ENCODE data around the gene SLC22A6.

Gene SLC22A6

GRCh38 chr11:63012430-63012829 lies 27.7 kb upstream of the SLC22A6 start:
- Mint-ChIP-seq H3K27ac (no peak overlapping the region), H3K36me3 (ENCODE audit: insufficient read depth) (no peaks in the 10 kb centered on the region), H3K9me3 (no peaks in the 10 kb centered on the region), H3K27me3 (peaks cover 21 to 78% of the 10 kb centered on the region in 2 donors), H3K4me3 (no peak overlapping the region), H3K4me1 (ENCODE audit: low read depth in 2 of 2) (no peaks in the 10 kb centered on the region)
- ATAC-seq (replicated peaks) = no peak
- no peak for DNase-seq

DNA sequence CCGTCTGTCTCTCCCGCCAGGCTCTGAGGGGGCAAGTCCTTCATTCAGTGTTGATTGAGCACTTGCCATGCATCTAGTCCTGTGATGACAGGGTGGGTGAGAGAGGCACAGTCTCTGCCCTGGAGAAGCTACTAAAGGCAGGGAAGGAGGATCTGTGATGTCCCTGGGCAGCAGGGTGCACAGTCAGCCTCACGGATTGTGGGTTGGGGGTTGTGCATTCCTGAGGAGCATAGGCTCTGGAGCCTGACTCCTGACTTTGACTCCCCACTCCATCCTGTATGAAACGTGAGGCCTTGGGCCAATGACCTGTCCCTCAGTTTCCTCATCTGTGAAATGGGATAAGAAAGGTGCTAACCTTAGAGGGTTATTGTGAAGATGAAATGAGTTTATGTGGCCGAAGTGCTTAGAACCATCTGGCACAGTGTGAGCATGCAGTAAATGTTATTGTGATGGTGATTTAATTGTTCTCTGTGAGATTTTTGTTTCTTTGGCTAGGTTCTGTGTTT lies 26.2 kb upstream of the SLC22A6 start:
- Mint-ChIP-seq H3K4me3 (no peak overlapping the region), H3K27me3 (peaks cover 17 to 67% of the 10 kb centered on the region in 2 donors), H3K4me1 (ENCODE audit: low read depth in 2 of 2) (no peaks in the 10 kb centered on the region), H3K27ac (no peak overlapping the region), H3K36me3 (ENCODE audit: insufficient read depth) (no peaks in the 10 kb centered on the region), H3K9me3 (no peaks in the 10 kb centered on the region)
- DNase-seq (no peak), ATAC-seq (replicated peaks) (no peak)

GRCh38 chr11:63007920-63008319 lies 23.2 kb upstream of the SLC22A6 start:
- no peak overlapping the region for H3K4me3 Mint-ChIP-seq
- ATAC-seq (replicated peaks) (no peak), DNase-seq (no peak)
- H3K27me3 Mint-ChIP-seq = peaks cover 0 to 38% of the 10 kb centered on the region in 2 donors
- H3K27ac Mint-ChIP-seq = no peak overlapping the region
- no peaks in the 10 kb centered on the region for H3K9me3 Mint-ChIP-seq
- H3K36me3 Mint-ChIP-seq (ENCODE audit: insufficient read depth) = no peaks in the 10 kb centered on the region
- H3K4me1 Mint-ChIP-seq (ENCODE audit: low read depth in 2 of 2) = no peaks in the 10 kb centered on the region

GRCh38 chr11:63001456-63001855 lies 16.7 kb upstream of the SLC22A6 start:
- DNase-seq = no peak
- Mint-ChIP-seq H3K27me3 (peaks cover 29 to 31% of the 10 kb centered on the region in 2 donors), H3K9me3 (no peaks in the 10 kb centered on the region), H3K27ac (no peak overlapping the region), H3K4me1 (ENCODE audit: low read depth in 2 of 2) (no peaks in the 10 kb centered on the region), H3K4me3 (no peak overlapping the region), H3K36me3 (ENCODE audit: insufficient read depth) (no peaks in the 10 kb centered on the region)
- ATAC-seq (replicated peaks) = no peak

DNA sequence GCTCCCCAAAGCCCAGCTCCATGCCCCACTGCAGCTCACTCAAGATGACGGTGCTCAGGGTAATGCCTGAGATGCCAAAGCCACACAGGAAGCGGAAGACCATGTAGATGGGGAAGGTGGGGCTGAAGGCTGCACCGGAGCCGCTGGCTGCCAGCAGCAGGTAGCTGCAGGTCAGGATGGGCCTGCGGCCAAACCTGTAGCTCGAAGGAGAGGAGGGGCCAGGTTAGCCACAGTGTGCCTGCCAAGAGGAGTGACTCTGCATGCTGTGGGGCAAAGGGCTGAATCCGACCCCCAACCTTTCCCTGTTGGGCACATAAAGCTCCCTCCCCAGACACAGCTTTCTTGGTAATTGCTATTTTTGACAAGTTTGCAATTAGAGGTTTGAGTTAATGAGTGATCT lies 14.9 kb upstream of the SLC22A6 start:
- no peaks in the 10 kb centered on the region for H3K36me3 Mint-ChIP-seq (ENCODE audit: insufficient read depth)
- no peak for ATAC-seq (replicated peaks)
- H3K9me3 Mint-ChIP-seq = no peaks in the 10 kb centered on the region
- H3K4me3 Mint-ChIP-seq = no peak overlapping the region
- no peak overlapping the region for H3K27ac Mint-ChIP-seq
- H3K27me3 Mint-ChIP-seq = peaks cover 47 to 49% of the 10 kb centered on the region in 2 donors
- no peak for DNase-seq
- H3K4me1 Mint-ChIP-seq (ENCODE audit: low read depth in 2 of 2) = no peaks in the 10 kb centered on the region

DNA sequence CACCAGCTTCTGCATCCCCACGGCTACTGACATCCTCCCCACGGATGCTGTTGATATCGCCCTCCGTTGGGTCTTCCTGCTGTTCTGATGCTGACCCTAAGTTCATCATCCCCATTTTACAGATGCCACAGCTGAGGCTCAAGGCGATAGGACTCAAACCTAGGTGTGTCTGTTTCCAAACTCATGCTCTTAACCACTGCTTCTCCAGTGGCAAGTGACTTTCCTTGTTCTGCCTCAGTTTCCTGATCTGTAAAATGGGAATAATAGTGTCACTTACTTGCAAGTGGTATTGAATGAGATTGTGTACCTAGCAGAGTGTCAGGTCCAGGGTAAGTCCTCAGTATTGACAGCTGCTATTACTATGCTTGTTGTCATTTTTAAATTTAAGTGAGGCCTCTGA lies 14.4 kb upstream of the SLC22A6 start:
- Mint-ChIP-seq H3K27me3 (peaks cover 52 to 54% of the 10 kb centered on the region in 2 donors), H3K4me3 (no peak overlapping the region), H3K36me3 (ENCODE audit: insufficient read depth) (no peaks in the 10 kb centered on the region), H3K4me1 (ENCODE audit: low read depth in 2 of 2) (no peaks in the 10 kb centered on the region), H3K9me3 (no peaks in the 10 kb centered on the region), H3K27ac (no peak overlapping the region)
- no peak for DNase-seq
- no peak for ATAC-seq (replicated peaks)

DNA sequence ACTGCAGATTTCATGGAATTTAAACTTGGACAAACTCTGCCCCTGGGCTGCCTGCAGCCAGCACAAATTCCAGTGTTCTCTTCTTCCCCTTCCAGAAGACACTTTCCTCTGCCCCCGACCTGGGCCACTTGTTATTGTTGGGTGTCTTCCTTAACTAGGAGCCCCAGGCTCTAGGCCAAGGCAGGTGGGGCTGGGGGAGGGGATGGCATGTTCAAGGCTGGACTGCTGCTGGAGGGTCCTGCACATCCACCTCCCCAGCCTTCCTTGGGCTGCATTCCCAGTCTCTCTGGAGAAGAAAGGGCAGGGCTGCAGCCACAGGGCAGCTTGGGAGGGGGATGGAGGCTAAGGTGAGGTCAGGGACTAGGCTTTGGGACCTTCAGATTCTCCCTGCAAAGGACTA lies 11.5 kb upstream of the SLC22A6 start:
- H3K9me3 Mint-ChIP-seq = no peaks in the 10 kb centered on the region
- no peaks in the 10 kb centered on the region for H3K4me1 Mint-ChIP-seq (ENCODE audit: low read depth in 2 of 2)
- ATAC-seq (replicated peaks) (no peak), DNase-seq (no peak)
- no peak overlapping the region for H3K27ac Mint-ChIP-seq
- H3K4me3 Mint-ChIP-seq = no peak overlapping the region
- H3K27me3 Mint-ChIP-seq = peaks cover 69 to 74% of the 10 kb centered on the region in 2 donors
- no peaks in the 10 kb centered on the region for H3K36me3 Mint-ChIP-seq (ENCODE audit: insufficient read depth)

- H3K4me1 Mint-ChIP-seq (ENCODE audit: low read depth in 2 of 2) = no peaks in the 10 kb centered on the region
- H3K4me3 Mint-ChIP-seq = no peak overlapping the region
- peaks cover 63 to 83% of the 10 kb centered on the region in 2 donors for H3K27me3 Mint-ChIP-seq
- H3K36me3 Mint-ChIP-seq (ENCODE audit: insufficient read depth) = no peaks in the 10 kb centered on the region
- ATAC-seq (replicated peaks) (no peak), DNase-seq (no peak)
- no peak overlapping the region for H3K27ac Mint-ChIP-seq
- H3K9me3 Mint-ChIP-seq = no peaks in the 10 kb centered on the region
Measured at GRCh38 chr11:62994775-62995174, 10.0 kb upstream of the SLC22A6 start.

- no peaks in the 10 kb centered on the region for H3K9me3 Mint-ChIP-seq
- H3K27ac Mint-ChIP-seq = no peak overlapping the region
- no peaks in the 10 kb centered on the region for H3K4me1 Mint-ChIP-seq (ENCODE audit: low read depth in 2 of 2)
Measured at GRCh38 chr11:62988276-62988675, 3.5 kb upstream of the SLC22A6 start.

GRCh38 chr11:62985041-62985750 lies 429 bp upstream of the SLC22A6 start:
- H3K9me3 Mint-ChIP-seq = no peaks in the 10 kb centered on the region
- ATAC-seq (replicated peaks) = no peak
- H3K27ac Mint-ChIP-seq = no peak overlapping the region
- no peak overlapping the region for H3K4me3 Mint-ChIP-seq
- H3K27me3 Mint-ChIP-seq = peaks cover 42 to 93% of the 10 kb centered on the region in 2 donors
- no peaks in the 10 kb centered on the region for H3K36me3 Mint-ChIP-seq (ENCODE audit: insufficient read depth)
- DNase-seq = no peak
- H3K4me1 Mint-ChIP-seq (ENCODE audit: low read depth in 2 of 2) = no peaks in the 10 kb centered on the region

More at GRCh38 chr11:62988276-62988675, 3.5 kb upstream of the SLC22A6 start:
- no peak overlapping the region for H3K4me3 Mint-ChIP-seq
- H3K36me3 Mint-ChIP-seq (ENCODE audit: insufficient read depth) = no peaks in the 10 kb centered on the region
- DNase-seq (no peak), ATAC-seq (replicated peaks) (no peak)
- H3K27me3 Mint-ChIP-seq = peaks cover 49 to 91% of the 10 kb centered on the region in 2 donors

- no peaks in the 10 kb centered on the region for H3K4me1 Mint-ChIP-seq (ENCODE audit: low read depth in 2 of 2)
- ATAC-seq (replicated peaks) = no peak
Measured at GRCh38 chr11:62983536-62984199, 1.1 kb downstream of the SLC22A6 start.

DNA sequence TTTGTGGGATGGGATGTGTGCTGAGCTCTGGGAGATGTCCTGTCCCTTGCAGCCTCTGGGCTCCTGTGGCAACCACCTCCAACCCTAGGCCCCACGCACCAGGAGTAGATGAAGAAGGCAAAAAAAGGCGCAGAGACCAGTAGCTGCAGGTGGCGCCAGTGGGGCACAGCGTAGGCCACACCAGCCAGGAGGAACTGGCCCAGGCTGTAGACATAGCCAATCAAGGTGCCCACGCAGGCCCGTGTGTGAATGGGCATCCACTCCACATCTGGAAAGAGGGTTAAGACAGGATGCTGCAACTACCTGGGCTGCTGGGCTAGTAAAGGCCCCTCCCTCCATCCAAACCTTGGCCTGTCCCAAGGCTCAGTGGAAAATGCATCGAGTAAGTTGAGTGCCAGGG lies 3.0 kb downstream of the SLC22A6 start:
- no peaks in the 10 kb centered on the region for H3K9me3 Mint-ChIP-seq
- ATAC-seq (replicated peaks) = no peak
- H3K4me3 Mint-ChIP-seq = no peak overlapping the region
- no peak overlapping the region for H3K27ac Mint-ChIP-seq
- H3K27me3 Mint-ChIP-seq = peaks cover 33 to 88% of the 10 kb centered on the region in 2 donors
- H3K4me1 Mint-ChIP-seq (ENCODE audit: low read depth in 2 of 2) = no peaks in the 10 kb centered on the region
- no peak for DNase-seq
- peaks cover 3% of the 10 kb centered on the region for H3K36me3 Mint-ChIP-seq (ENCODE audit: insufficient read depth)

More at GRCh38 chr11:62983536-62984199, 1.1 kb downstream of the SLC22A6 start:
- Mint-ChIP-seq H3K36me3 (ENCODE audit: insufficient read depth) (peaks cover 3% of the 10 kb centered on the region), H3K4me3 (no peak overlapping the region), H3K27ac (no peak overlapping the region), H3K9me3 (no peaks in the 10 kb centered on the region), H3K27me3 (peaks cover 48 to 95% of the 10 kb centered on the region in 2 donors)
- DNase-seq = no peak

DNA sequence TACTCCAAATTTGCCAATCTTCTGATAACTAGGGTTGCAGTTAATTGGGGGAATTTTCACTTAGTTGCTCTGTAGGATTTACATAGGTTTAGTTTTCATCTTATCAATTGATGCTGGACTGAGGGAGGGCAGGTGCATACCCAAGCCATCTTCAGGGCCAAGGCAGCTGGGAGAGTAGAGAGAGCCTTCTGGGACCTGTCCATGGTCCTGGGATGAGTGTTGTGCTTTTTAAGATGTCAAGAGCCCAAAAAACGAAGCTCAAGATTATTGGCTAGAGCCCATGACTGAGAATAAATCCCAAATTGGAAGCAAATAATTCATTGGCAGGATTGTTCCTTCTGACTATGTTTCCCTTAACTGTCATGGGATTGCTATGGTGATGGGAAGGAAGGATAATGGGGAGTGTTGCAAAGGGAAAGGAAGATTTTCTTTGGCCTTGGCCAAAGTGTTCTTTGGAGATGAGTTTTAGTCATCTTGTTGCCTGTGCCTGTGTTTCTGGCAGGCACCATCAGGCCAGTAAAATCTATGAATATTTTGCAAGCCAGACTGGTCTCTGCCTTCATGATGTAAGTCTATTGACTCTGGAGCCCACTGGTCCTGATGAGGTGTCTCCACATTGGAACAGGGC lies 4.5 kb downstream of the SLC22A6 start:
- Mint-ChIP-seq H3K36me3 (ENCODE audit: insufficient read depth) (peaks cover 3% of the 10 kb centered on the region), H3K27me3 (peaks cover 31 to 79% of the 10 kb centered on the region in 2 donors), H3K4me3 (no peak overlapping the region), H3K4me1 (ENCODE audit: low read depth in 2 of 2) (no peaks in the 10 kb centered on the region), H3K9me3 (no peaks in the 10 kb centered on the region), H3K27ac (no peak overlapping the region)
- no peak for DNase-seq
- ATAC-seq (replicated peaks) = no peak

DNA sequence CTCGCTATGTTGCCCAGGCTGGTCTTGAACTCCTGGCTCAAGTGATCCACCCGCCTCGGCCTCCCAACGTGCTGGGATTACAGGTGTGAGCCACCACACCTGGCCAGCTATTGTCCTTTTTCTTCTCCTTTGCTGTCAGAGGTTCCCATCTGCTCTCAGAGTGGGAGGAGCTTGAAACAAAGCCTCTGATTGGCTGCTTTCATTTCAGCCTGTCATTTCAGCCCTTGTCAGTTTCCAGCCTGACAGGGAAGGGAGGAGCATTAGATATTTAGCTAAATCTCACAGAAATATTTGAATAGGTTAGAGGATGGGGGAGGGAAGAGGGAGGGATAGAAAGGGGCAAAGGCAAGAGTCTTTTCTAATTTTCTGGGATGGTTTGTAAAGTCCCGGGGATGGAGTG lies 8.7 kb downstream of the SLC22A6 start:
- no peak overlapping the region for H3K27ac Mint-ChIP-seq
- H3K4me3 Mint-ChIP-seq = no peak overlapping the region
- peaks cover 3% of the 10 kb centered on the region for H3K36me3 Mint-ChIP-seq (ENCODE audit: insufficient read depth)
- H3K9me3 Mint-ChIP-seq = no peaks in the 10 kb centered on the region
- DNase-seq (no peak), ATAC-seq (replicated peaks) (no peak)
- H3K4me1 Mint-ChIP-seq (ENCODE audit: low read depth in 2 of 2) = no peaks in the 10 kb centered on the region
- peaks cover 39 to 72% of the 10 kb centered on the region in 2 donors for H3K27me3 Mint-ChIP-seq

All from effector memory CD8-positive, alpha-beta T cell (primary cell).